ENCODE results near the gene SPDYA.
A peak's percentile ranks its signal among the peaks of the same experiment; 100 is the strongest.

Gene SPDYA

GRCh38 chr2:28828382-28828781 is 17.7 kb downstream of the SPDYA start:
- DNase-seq = no peak

- DNase-seq = no peak
Measured at GRCh38 chr2:28833740-28834470, 23.3 kb downstream of the SPDYA start.

GRCh38 chr2:28835781-28836180 is 25.1 kb downstream of the SPDYA start:
- DNase-seq = no peak

GRCh38 chr2:28838971-28839370 is 28.3 kb downstream of the SPDYA start:
- no peak for DNase-seq

GRCh38 chr2:28842042-28842441 is 31.4 kb downstream of the SPDYA start:
- no peak for DNase-seq

- DNase-seq = no peak
Measured at GRCh38 chr2:28855193-28855592, 44.6 kb downstream of the SPDYA start.

GRCh38 chr2:28855977-28856376 is 45.3 kb downstream of the SPDYA start:
- no peak for DNase-seq

GRCh38 chr2:28868611-28869010 is 58.0 kb downstream of the SPDYA start:
- no peak for DNase-seq

- DNase-seq = peak; percentile 5
Measured at GRCh38 chr2:28869494-28870145, 59.0 kb downstream of the SPDYA start.

- peak; percentile 99 for DNase-seq
Measured at GRCh38 chr2:28870146-28870891, 59.7 kb downstream of the SPDYA start, which contains the start of gene TRMT61B. TRMT61B (minus strand) TSS chr2:28870309; CDS start chr2:28870277, 32 bp downstream.

- DNase-seq = no peak
Measured at GRCh38 chr2:28871620-28872019, 61.0 kb downstream of the SPDYA start.

GRCh38 chr2:28880193-28880592 is 69.6 kb downstream of the SPDYA start:
- no peak for DNase-seq

GRCh38 chr2:28893488-28893887 is 82.9 kb downstream of the SPDYA start:
- DNase-seq = no peak

- DNase-seq = peak; percentile 96
Measured at GRCh38 chr2:28894470-28895188, 84.0 kb downstream of the SPDYA start, which contains the start of gene WDR43. WDR43 (plus strand) TSS chr2:28894667; CDS start chr2:28894699, 32 bp downstream.

GRCh38 chr2:28895189-28895893 is 84.7 kb downstream of the SPDYA start:
- peak; percentile 12 for DNase-seq

GRCh38 chr2:28896906-28897305 is 86.3 kb downstream of the SPDYA start:
- DNase-seq = no peak

GRCh38 chr2:28898048-28898447 is 87.4 kb downstream of the SPDYA start:
- DNase-seq = no peak

Data from effector CD4-positive, alpha-beta T cell (primary cell).